Astrocyte (in vitro differentiated cells and primary cell): ENCODE data around the gene PTX4. TPM values are rescaled to one million over a fixed set of nuclear protein-coding genes. Genes with fewer than 3 reads are reported as not detected.

Experiments used
- DNase-seq: peaks from one replicate; pipeline ENCODE4 v3.0.0-alpha.2; 2010; ENCODE audit warnings: low read depth
- FAIRE-seq: peaks from 2 replicates; lab custom pipeline; 2011; peaks lifted over from hg19 to GRCh38; lab: Jason Lieb, UNC
- H2AFZ ChIP-seq: 2 replicates; pipeline ENCODE4 v1.6.0; 2012; ENCODE audit warnings: low read depth, low read length, inconsistent platforms
- H3K27ac ChIP-seq: 2 replicates; pipeline ENCODE4 v1.5.1; 2011; ENCODE audit warnings: low read depth, low read length, inconsistent platforms
- H3K27me3 ChIP-seq: 2 replicates; pipeline ENCODE4 v1.6.0; 2011; ENCODE audit warnings: low read length, inconsistent platforms; ENCODE audit not compliant: insufficient read depth
- H3K36me3 ChIP-seq: 2 replicates; pipeline ENCODE4 v1.5.1; 2011; ENCODE audit warnings: low read length, inconsistent platforms; ENCODE audit not compliant: insufficient read depth
- H3K4me1 ChIP-seq: 2 replicates; pipeline ENCODE4 v1.5.1; 2011; ENCODE audit warnings: low read length, inconsistent platforms; ENCODE audit not compliant: insufficient read depth
- H3K4me2 ChIP-seq: 2 replicates; pipeline ENCODE4 v1.6.0; 2012; ENCODE audit warnings: low read length, inconsistent platforms
- H3K4me3 ChIP-seq: 2 replicates; pipeline ENCODE4 v1.5.1; 2011; ENCODE audit warnings: low read depth, mild to moderate bottlenecking, low read length, inconsistent platforms; ENCODE audit not compliant: insufficient read depth
- H3K79me2 ChIP-seq: 2 replicates; pipeline ENCODE4 v1.6.0; 2012; ENCODE audit warnings: mild to moderate bottlenecking, low read length, inconsistent platforms; ENCODE audit not compliant: insufficient read depth
- H3K9ac ChIP-seq: 2 replicates; pipeline ENCODE4 v1.6.0; 2012; ENCODE audit warnings: mild to moderate bottlenecking, low read length, inconsistent platforms
- H3K9me3 ChIP-seq: 2 replicates; pipeline ENCODE4 v1.5.1; 2012; ENCODE audit warnings: low read depth, mild to moderate bottlenecking, low read length, inconsistent platforms; ENCODE audit not compliant: insufficient read depth
- H4K20me1 ChIP-seq: 2 replicates; pipeline ENCODE4 v1.6.0; 2012; ENCODE audit warnings: low read length, inconsistent platforms; ENCODE audit not compliant: insufficient read depth
- H3K27ac Mint-ChIP-seq: one replicate; pipeline ENCODE4 v1.8.0; 2021; ENCODE audit warnings: mild to moderate bottlenecking, mixed read lengths; ENCODE audit not compliant: unreplicated experiment
- H3K27me3 Mint-ChIP-seq: one replicate; pipeline ENCODE4 v1.8.0; 2021; ENCODE audit warnings: low read depth, mixed read lengths; ENCODE audit not compliant: unreplicated experiment
- H3K36me3 Mint-ChIP-seq: one replicate; pipeline ENCODE4 v1.8.0; 2021; ENCODE audit warnings: low read depth, mixed read lengths; ENCODE audit not compliant: unreplicated experiment
- H3K4me1 Mint-ChIP-seq: one replicate; pipeline ENCODE4 v1.8.0; 2021; ENCODE audit warnings: low read depth, mixed read lengths; ENCODE audit not compliant: unreplicated experiment
- H3K4me3 Mint-ChIP-seq: one replicate; pipeline ENCODE4 v1.8.0; 2021; ENCODE audit warnings: mild to moderate bottlenecking, moderate library complexity, mixed read lengths; ENCODE audit not compliant: unreplicated experiment
- H3K9me3 Mint-ChIP-seq: one replicate; pipeline ENCODE4 v1.8.0; 2021; ENCODE audit warnings: mild to moderate bottlenecking, mixed read lengths; ENCODE audit not compliant: unreplicated experiment
- CTCF ChIP-seq: IDR thresholded peaks from 2 replicates; pipeline ENCODE4 v1.5.1; 2011; ENCODE audit warnings: low read depth, mild to moderate bottlenecking, inconsistent platforms, low read length, moderate library complexity; ENCODE audit not compliant: insufficient read depth
- EZH2 ChIP-seq: IDR thresholded peaks from 2 replicates; pipeline ENCODE4 v1.6.1; 2012; ENCODE audit warnings: mild to moderate bottlenecking, low read length, inconsistent platforms; ENCODE audit not compliant: insufficient read depth
- total RNA-seq: library from RNA; stranded (reverse); gene quantifications from 2 replicates; pipeline ENCODE4 v1.2.1, GENCODE V29; 2021

PTX4 gene
- total RNA-seq, 1 donor from 2014 or later: not detected

- H3K4me3 Mint-ChIP-seq: no peak overlapping the region
- H3K4me2 ChIP-seq: no peak overlapping the region
- no peaks in the 10 kb centered on the region for H3K9me3 Mint-ChIP-seq
- peaks cover 13% of the 10 kb centered on the region for H3K36me3 Mint-ChIP-seq
- no peak overlapping the region for H3K4me3 ChIP-seq
- TF ChIP-seq EZH2 (no peak), CTCF (no peak)
- H3K9ac ChIP-seq: no peak overlapping the region
- no peak overlapping the region for H2AFZ ChIP-seq
- no peak overlapping the region for H3K27ac ChIP-seq
- no peaks in the 10 kb centered on the region for H4K20me1 ChIP-seq
- FAIRE-seq: no peak
- H3K36me3 ChIP-seq: peaks cover 2% of the 10 kb centered on the region
- H3K27ac Mint-ChIP-seq: no peak overlapping the region
- H3K9me3 ChIP-seq: no peaks in the 10 kb centered on the region
- no peaks in the 10 kb centered on the region for H3K4me1 ChIP-seq
- no peak for DNase-seq
- H3K27me3 Mint-ChIP-seq: no peaks in the 10 kb centered on the region
- H3K4me1 Mint-ChIP-seq: no peaks in the 10 kb centered on the region
- no peaks in the 10 kb centered on the region for H3K79me2 ChIP-seq
- no peaks in the 10 kb centered on the region for H3K27me3 ChIP-seq
Measured at GRCh38 chr16:1502092-1503004, 13.6 kb upstream of the PTX4 start.

- Histone ChIP-seq H3K79me2 (no peaks in the 10 kb centered on the region), H3K4me2 (no peak overlapping the region), H3K4me1 (no peaks in the 10 kb centered on the region), H3K36me3 (peaks cover 2% of the 10 kb centered on the region), H3K4me3 (no peak overlapping the region), H4K20me1 (no peaks in the 10 kb centered on the region), H3K9ac (no peak overlapping the region), H3K27me3 (no peaks in the 10 kb centered on the region), H2AFZ (no peak overlapping the region), H3K27ac (no peak overlapping the region), H3K9me3 (no peaks in the 10 kb centered on the region)
- Mint-ChIP-seq H3K27me3 (no peaks in the 10 kb centered on the region), H3K4me3 (no peak overlapping the region), H3K36me3 (peaks cover 16% of the 10 kb centered on the region), H3K4me1 (no peaks in the 10 kb centered on the region), H3K9me3 (no peaks in the 10 kb centered on the region), H3K27ac (no peak overlapping the region)
- no peak for DNase-seq
- FAIRE-seq: no peak
- no peak for TF ChIP-seq CTCF
- TF ChIP-seq EZH2: no peak
Measured at GRCh38 chr16:1501630-1502029, 12.9 kb upstream of the PTX4 start.
